ENCODE measurements around the gene ERMAP.

ERMAP gene

DNA sequence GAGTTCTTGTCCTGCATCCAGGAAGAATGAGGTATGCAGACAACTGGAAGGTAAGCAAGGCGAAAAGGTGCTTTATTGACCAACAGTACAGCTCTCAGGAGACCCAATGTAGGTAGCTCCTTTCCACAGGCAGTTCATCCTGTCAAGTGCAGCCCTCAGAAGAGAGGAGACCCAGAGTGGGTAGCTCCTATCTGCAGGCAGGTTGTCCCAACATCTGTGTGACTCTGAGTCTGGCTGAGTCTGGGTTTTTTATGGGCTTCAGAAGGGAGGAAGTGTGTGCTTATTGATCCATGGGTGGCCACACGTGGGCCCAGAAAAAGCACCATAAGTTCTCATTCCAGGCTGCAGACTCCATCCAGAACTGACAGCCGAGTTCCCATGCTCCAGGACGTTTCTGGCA is 63.5 kb downstream of the ERMAP start:
- no peak for DNase-seq

GRCh38 chr1:42886046-42886739 is 69.3 kb downstream of the ERMAP start:
- no peak for DNase-seq

DNA sequence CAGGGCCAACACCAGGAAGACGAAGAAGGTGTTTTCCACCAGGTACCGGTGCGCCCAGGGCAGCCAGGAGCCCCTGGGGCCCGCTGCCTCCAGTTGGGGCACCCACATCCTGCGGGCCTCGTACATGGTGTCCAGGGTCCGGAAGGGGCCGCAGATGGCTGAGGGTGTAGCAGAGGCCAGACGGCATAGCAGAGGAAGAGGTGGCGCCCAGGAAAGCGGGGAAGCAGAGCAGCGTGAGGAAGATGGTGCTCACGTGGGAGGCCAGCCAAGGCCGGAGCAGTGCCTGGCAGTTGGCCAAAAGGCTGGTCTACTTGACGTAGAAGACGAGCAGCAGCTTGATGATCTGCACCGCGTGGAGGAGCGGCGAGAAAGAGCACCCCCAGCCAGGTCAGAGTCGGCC is 69.9 kb downstream of the ERMAP start:
- DNase-seq, result no peak

- no peak for DNase-seq
Measured at GRCh38 chr1:42887366-42887765, 70.4 kb downstream of the ERMAP start.

DNA sequence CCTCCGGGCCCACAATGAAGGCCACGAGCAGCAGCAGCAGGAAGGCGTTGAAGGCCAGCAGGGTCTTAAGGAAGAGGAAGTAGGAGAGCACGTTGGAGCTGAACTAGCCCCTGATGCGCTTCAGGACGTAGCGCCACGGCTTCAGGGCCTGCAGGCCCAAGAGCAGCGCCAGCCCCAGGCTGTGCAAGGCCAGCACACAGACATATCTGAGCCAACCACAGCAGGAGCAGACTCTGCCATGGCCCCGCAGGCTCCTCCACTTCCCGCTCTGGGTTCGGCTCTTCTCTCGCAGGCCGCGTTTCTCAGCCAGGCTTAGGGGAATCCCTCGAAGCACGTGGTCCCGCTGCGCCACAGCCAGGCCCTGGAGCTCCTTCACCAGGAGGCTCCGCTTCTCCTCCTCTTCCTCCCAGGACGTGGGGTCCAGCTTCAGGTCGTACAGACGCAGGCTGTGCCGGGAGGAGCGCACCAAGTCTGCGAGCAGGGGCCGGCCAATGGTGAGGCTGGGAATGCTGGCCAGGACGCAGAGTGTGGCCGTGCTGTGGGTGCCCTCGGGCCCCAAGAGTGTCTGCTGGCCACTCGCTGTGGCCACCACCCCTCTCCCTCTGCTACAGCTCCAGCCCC is 71.2 kb downstream of the ERMAP start:
- no peak for DNase-seq

GRCh38 chr1:42889264-42889663 is 72.3 kb downstream of the ERMAP start:
- DNase-seq, result no peak

GRCh38 chr1:42891465-42892138 is 74.7 kb downstream of the ERMAP start:
- no peak for DNase-seq

All from AML-193 (cell line).